ENCODE measurements around the gene FOXL2. TPM values are rescaled to one million over a fixed set of nuclear protein-coding genes. Genes with fewer than 3 reads are reported as not detected.

The FOXL2 gene
- total and polyA plus RNA-seq, 12 donors, result 0.40 to 11.2 (median 3.6) TPM; not detected in 1

DNA sequence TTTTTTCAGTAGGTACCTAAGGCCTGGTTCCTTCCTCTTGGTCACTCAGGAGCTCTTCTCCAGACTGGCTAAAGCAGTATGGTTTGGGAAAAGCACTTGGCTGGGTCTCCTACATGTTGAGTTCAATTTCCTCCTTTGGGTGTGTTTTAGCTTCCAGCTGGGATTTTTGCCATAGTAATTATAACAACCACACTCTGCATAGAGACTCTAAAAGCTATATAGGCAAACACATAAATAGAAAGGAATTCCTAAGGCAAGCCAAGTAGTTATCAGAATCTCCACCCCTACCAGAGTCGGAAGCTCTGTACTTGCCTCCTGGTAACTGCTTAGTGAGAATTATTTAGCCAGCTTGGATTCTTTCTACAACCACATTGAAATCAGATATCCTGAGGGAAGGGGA lies 48.6 kb downstream of the FOXL2 start:
- WGBS, 4 donors, result 56 to 65% (median 61%) methylated on average over 1 of the region's 1 CpG
- no peak overlapping the region for H3K27ac ChIP-seq
- intact Hi-C loops (cut with DNase I), result no loop called here

More for the DNA sequence above, 48.6 kb downstream of the FOXL2 start:
- Histone ChIP-seq H3K36me3 (replicated peaks in 1 of 2) (no peaks in the 10 kb centered on the region), H3K4me1 (replicated peaks in 1 of 2) (no peaks in the 10 kb centered on the region), H3K27me3 (no peaks in the 10 kb centered on the region), H3K9me3 (replicated peaks in 1 of 3) (no peaks in the 10 kb centered on the region), H3K4me3 (no peak overlapping the region)
- TF ChIP-seq, protein P1, sequence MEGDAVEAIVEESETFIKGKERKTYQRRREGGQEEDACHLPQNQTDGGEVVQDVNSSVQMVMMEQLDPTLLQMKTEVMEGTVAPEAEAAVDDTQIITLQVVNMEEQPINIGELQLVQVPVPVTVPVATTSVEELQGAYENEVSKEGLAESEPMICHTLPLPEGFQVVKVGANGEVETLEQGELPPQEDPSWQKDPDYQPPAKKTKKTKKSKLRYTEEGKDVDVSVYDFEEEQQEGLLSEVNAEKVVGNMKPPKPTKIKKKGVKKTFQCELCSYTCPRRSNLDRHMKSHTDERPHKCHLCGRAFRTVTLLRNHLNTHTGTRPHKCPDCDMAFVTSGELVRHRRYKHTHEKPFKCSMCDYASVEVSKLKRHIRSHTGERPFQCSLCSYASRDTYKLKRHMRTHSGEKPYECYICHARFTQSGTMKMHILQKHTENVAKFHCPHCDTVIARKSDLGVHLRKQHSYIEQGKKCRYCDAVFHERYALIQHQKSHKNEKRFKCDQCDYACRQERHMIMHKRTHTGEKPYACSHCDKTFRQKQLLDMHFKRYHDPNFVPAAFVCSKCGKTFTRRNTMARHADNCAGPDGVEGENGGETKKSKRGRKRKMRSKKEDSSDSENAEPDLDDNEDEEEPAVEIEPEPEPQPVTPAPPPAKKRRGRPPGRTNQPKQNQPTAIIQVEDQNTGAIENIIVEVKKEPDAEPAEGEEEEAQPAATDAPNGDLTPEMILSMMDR (IDR thresholded peaks at IDR 0.05), result no peak
- TF ChIP-seq POLR2A (IDR thresholded peaks at IDR 0.05), result no peak
- DNase-seq, result no peak

Other genes starting within 250 kb of the FOXL2 start
- 10 to 100 TPM in 8 of 9 donors, 1 to 10 TPM in 1; 7.7 to 26.0 (median 16.0) TPM for gene PIK3CB, start 112.2 kb downstream of the FOXL2 start, total RNA-seq
- gene PIK3CB, start 112.2 kb downstream of the FOXL2 start, polyA plus RNA-seq, result 10 to 100 TPM in 1 of 3 donors, 1 to 10 TPM in 2; 4.6 to 17.7 (median 7.5) TPM
- 1 to 10 TPM in 6 of 9 donors, under 1 TPM in 3; under 0.01 to 9.6 (median 2.9) TPM for gene FOXL2NB, start 80 bp upstream of the FOXL2 start, total RNA-seq
- gene FOXL2NB, start 80 bp upstream of the FOXL2 start, polyA plus RNA-seq, result 1 to 10 TPM in 1 of 3 donors, under 1 TPM in 2; 0.20 to 1.6 (median 0.62) TPM
- gene PRR23A, start 59.1 kb upstream of the FOXL2 start, total RNA-seq, result not detected
- not detected for gene PRR23A, start 59.1 kb upstream of the FOXL2 start, polyA plus RNA-seq
- gene PRR23B, start 73.8 kb upstream of the FOXL2 start, total RNA-seq, result not detected
- gene PRR23B, start 73.8 kb upstream of the FOXL2 start, polyA plus RNA-seq, result not detected
- not detected for gene PRR23C, start 97.8 kb upstream of the FOXL2 start, total RNA-seq
- gene PRR23C, start 97.8 kb upstream of the FOXL2 start, polyA plus RNA-seq, result not detected

Data from adrenal gland (tissue), 12 donors.